GM18907 (cell line): ENCODE measurements around the gene VAV2.
"Not testable (repeated sequence)": the region's sequence is repeated elsewhere in the genome, so short reads cannot be mapped to it uniquely, and the experiment has no call there.

Experiments used
- ATAC-seq: cut with Tn5 transposase; IDR thresholded peaks from one replicate; pipeline ENCODE4 v1.9.1; 2021; ENCODE audit warnings: mild to moderate bottlenecking, moderate library complexity; ENCODE audit not compliant: unreplicated experiment

VAV2 gene

GRCh38 chr9:133926165-133926856 lies 65.8 kb downstream of the VAV2 start:
- no peak for ATAC-seq

GRCh38 chr9:133924453-133924852 lies 67.7 kb downstream of the VAV2 start:
- no peak for ATAC-seq

- not testable (repeated sequence) for ATAC-seq
These were observed 68.5 kb downstream of the VAV2 start for GRCh38 chr9:133923608-133924007.

- ATAC-seq = no peak
These were observed 70.3 kb downstream of the VAV2 start for GRCh38 chr9:133921866-133922265.

- no peak for ATAC-seq
These were observed 71.7 kb downstream of the VAV2 start for GRCh38 chr9:133920471-133920870.

- no peak for ATAC-seq
These were observed 72.6 kb downstream of the VAV2 start for GRCh38 chr9:133919253-133920115.

GRCh38 chr9:133918111-133918813 lies 73.9 kb downstream of the VAV2 start:
- ATAC-seq = no peak

GRCh38 chr9:133917375-133917774 lies 74.7 kb downstream of the VAV2 start:
- ATAC-seq = no peak

- no peak for ATAC-seq
These were observed 76.0 kb downstream of the VAV2 start for GRCh38 chr9:133916159-133916541.

- no peak for ATAC-seq
These were observed 76.5 kb downstream of the VAV2 start for GRCh38 chr9:133915534-133916158.

- ATAC-seq = no peak
These were observed 77.4 kb downstream of the VAV2 start for GRCh38 chr9:133914442-133915342.

GRCh38 chr9:133913571-133914369 lies 78.4 kb downstream of the VAV2 start:
- ATAC-seq = no peak

- no peak for ATAC-seq
These were observed 81.1 kb downstream of the VAV2 start for GRCh38 chr9:133910855-133911514.

GRCh38 chr9:133906932-133907910 lies 84.9 kb downstream of the VAV2 start:
- no peak for ATAC-seq

- no peak for ATAC-seq
These were observed 85.9 kb downstream of the VAV2 start for GRCh38 chr9:133906218-133906617.

GRCh38 chr9:133905493-133905892 lies 86.6 kb downstream of the VAV2 start:
- ATAC-seq = no peak

- ATAC-seq = no peak
These were observed 87.6 kb downstream of the VAV2 start for GRCh38 chr9:133904346-133905090.
